Measurements from ENCODE around the gene MEGF11. TPM values are rescaled to one million over a fixed set of nuclear protein-coding genes. Genes with fewer than 3 reads are reported as not detected.

The MEGF11 gene
- total RNA-seq, 1 experiment from 2014 or later = not detected

DNA sequence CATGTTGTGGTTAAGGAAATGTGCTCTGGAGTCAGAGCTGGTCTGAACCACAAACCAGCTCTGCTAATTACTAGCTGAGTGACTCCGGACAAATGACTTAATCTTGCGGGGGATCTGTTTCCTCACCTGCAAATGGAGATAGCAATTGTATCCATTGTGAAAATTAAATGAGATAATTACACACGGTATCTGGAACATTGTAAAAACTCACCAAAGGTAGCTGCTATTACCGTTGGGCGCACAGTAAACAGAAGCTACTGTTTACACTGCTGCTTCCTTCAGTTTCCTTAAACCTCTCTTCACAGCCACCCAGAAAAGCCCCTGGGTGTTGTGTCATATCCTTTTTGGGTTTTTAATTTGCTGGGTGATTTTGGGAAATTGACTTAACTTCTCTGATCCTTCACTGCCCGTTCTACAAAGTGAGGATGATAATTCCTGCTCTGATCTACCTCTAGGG lies 107.8 kb downstream of the MEGF11 start:
- H3K36me3 ChIP-seq (ENCODE audit: low read depth, low read length) = no peaks in the 10 kb centered on the region
- DNase-seq = no peak
- no peak overlapping the region for H3K4me2 ChIP-seq (ENCODE audit: low read length)
- H3K9me2 ChIP-seq (replicated peaks; ENCODE audit: low read length) = no peaks in the 10 kb centered on the region
- intact Hi-C loops (cut with micrococcal nuclease) = no loop called here
- no peak overlapping the region for H3K27ac ChIP-seq (ENCODE audit: low read length)
- no peaks in the 10 kb centered on the region for H3F3A ChIP-seq (ENCODE audit: low read length, unreplicated experiment)
- H4K20me1 ChIP-seq (ENCODE audit: low read length) = no peaks in the 10 kb centered on the region
- ATAC-seq = no peak
- no peaks in the 10 kb centered on the region for H3K79me2 ChIP-seq (ENCODE audit: low read length)
- H3K4me3 ChIP-seq (ENCODE audit: low read length) = no peak overlapping the region
- no peaks in the 10 kb centered on the region for H3K4me1 ChIP-seq (ENCODE audit: insufficient read depth, low read length)
- BruUV-seq (replicated peaks) = no TSS peak
- POLR2A ChIA-PET (ENCODE audit: unreplicated experiment) = no interaction called here
- no peak overlapping the region for H3K9ac ChIP-seq (ENCODE audit: low read length)
- peaks cover 9% of the 10 kb centered on the region for H3K27me3 ChIP-seq (ENCODE audit: low read length)
- CTCF ChIA-PET = no interaction called here
- no peaks in the 10 kb centered on the region for H3K9me3 ChIP-seq (ENCODE audit: low read length)
- no peak overlapping the region for H2AFZ ChIP-seq (ENCODE audit: low read length)
- TF ChIP-seq, protein P1, sequence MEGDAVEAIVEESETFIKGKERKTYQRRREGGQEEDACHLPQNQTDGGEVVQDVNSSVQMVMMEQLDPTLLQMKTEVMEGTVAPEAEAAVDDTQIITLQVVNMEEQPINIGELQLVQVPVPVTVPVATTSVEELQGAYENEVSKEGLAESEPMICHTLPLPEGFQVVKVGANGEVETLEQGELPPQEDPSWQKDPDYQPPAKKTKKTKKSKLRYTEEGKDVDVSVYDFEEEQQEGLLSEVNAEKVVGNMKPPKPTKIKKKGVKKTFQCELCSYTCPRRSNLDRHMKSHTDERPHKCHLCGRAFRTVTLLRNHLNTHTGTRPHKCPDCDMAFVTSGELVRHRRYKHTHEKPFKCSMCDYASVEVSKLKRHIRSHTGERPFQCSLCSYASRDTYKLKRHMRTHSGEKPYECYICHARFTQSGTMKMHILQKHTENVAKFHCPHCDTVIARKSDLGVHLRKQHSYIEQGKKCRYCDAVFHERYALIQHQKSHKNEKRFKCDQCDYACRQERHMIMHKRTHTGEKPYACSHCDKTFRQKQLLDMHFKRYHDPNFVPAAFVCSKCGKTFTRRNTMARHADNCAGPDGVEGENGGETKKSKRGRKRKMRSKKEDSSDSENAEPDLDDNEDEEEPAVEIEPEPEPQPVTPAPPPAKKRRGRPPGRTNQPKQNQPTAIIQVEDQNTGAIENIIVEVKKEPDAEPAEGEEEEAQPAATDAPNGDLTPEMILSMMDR (conservative IDR thresholded peaks at IDR 0.05; ENCODE audit: low read depth, low read length) = no peak

DNA sequence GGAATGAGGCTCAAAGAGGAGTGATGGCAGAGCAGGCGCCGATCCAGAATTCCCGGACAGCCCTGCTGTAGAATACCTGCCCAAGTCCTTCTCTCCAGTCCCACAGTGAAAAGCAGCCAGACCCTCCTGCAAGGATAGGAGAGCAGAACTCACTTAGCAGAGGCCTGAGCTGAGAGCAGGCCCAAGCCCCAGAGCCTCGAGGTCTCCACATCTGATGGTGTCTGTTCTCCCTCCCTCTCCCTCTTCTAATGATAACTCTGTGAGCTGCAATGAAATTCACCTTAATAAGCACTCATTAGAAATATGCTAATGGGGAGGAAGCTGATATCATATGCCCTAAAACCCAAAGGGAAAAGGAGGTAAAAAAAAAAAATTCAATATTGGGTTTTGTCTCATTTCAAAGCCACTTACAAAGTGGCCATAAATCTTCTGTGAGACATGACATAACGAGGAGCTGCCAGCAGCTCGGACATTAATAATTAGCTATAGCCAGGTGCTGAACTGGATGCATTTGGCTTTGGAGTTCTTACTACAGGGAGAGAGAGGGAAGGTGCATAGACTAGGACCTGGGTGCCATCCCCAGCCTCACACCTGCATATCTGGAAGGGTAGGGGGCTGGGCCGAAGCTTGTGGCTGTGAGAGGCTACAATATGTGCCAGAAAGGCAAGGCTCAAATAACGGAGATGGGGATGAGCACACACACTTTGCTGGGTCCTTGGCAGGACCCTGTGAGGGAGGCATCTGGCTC lies 108.4 kb downstream of the MEGF11 start:
- CTCF ChIA-PET = no interaction called here
- no TSS peak for BruUV-seq (replicated peaks)
- H3K27ac ChIP-seq (ENCODE audit: low read length) = no peak overlapping the region

DNA sequence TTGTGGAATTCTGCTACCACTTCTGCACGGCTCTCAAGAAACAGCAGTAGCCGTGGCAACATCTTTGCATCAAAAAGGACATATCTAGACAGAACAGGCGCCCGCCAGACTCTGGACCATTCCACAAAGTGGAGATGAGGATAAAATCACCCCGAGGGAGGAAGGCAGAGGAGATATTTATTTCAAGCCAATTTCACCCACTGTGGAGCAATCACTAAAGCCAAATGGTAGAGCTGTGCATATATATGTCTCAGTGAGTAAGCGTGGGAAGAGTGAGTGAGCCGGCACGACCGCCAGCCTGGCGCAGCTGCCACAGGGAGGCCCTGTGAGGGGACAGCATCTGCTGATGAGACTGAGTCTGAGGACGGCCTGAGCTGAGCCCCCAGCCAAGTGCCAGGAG lies 111.3 kb downstream of the MEGF11 start:
- no peak overlapping the region for H2AFZ ChIP-seq (ENCODE audit: low read length)
- H3K4me1 ChIP-seq (ENCODE audit: insufficient read depth, low read length) = no peaks in the 10 kb centered on the region
- H4K20me1 ChIP-seq (ENCODE audit: low read length) = no peaks in the 10 kb centered on the region
- no peak overlapping the region for H3K4me3 ChIP-seq (ENCODE audit: low read length)
- H3K79me2 ChIP-seq (ENCODE audit: low read length) = no peaks in the 10 kb centered on the region
- TF ChIP-seq, protein P1 (conservative IDR thresholded peaks at IDR 0.05; ENCODE audit: low read depth, low read length) = no peak
- TF ChIP-seq EZH2phosphoT487 (IDR thresholded peaks at IDR 0.05; ENCODE audit: borderline replicate concordance, low read length) (no peak), EZH2 (IDR thresholded peaks at IDR 0.05; ENCODE audit: low read length, unreplicated experiment) (no peak)
- DNase-seq (no peak), ATAC-seq (no peak)
- H3K9me2 ChIP-seq (replicated peaks; ENCODE audit: low read length) = no peaks in the 10 kb centered on the region
- CTCF ChIA-PET = no interaction called here
- intact Hi-C loops (cut with micrococcal nuclease) = no loop called here
- no peak overlapping the region for H3K9ac ChIP-seq (ENCODE audit: low read length)
- no peaks in the 10 kb centered on the region for H3K9me3 ChIP-seq (ENCODE audit: low read length)
- no peak overlapping the region for H3K4me2 ChIP-seq (ENCODE audit: low read length)
- H3F3A ChIP-seq (ENCODE audit: low read length, unreplicated experiment) = no peaks in the 10 kb centered on the region
- H3K36me3 ChIP-seq (ENCODE audit: low read depth, low read length) = no peaks in the 10 kb centered on the region
- no TSS peak for BruUV-seq (replicated peaks)
- H3K27ac ChIP-seq (ENCODE audit: low read length) = no peak overlapping the region
- peaks cover 20% of the 10 kb centered on the region for H3K27me3 ChIP-seq (ENCODE audit: low read length)
- POLR2A ChIA-PET (ENCODE audit: unreplicated experiment) = no interaction called here

More for the DNA sequence above, 108.4 kb downstream of the MEGF11 start:
- H3K9me3 ChIP-seq (ENCODE audit: low read length) = no peaks in the 10 kb centered on the region
- H3K4me3 ChIP-seq (ENCODE audit: low read length) = no peak overlapping the region
- H3K9me2 ChIP-seq (replicated peaks; ENCODE audit: low read length) = no peaks in the 10 kb centered on the region
- no peaks in the 10 kb centered on the region for H3F3A ChIP-seq (ENCODE audit: low read length, unreplicated experiment)
- H3K4me2 ChIP-seq (ENCODE audit: low read length) = no peak overlapping the region
- peaks cover 9% of the 10 kb centered on the region for H3K27me3 ChIP-seq (ENCODE audit: low read length)
- intact Hi-C loops (cut with micrococcal nuclease) = no loop called here
- TF ChIP-seq EZH2phosphoT487 (IDR thresholded peaks at IDR 0.05; ENCODE audit: borderline replicate concordance, low read length) = no peak
- TF ChIP-seq, protein P1 (conservative IDR thresholded peaks at IDR 0.05; ENCODE audit: low read depth, low read length) = no peak
- TF ChIP-seq EZH2 (IDR thresholded peaks at IDR 0.05; ENCODE audit: low read length, unreplicated experiment) = no peak
- H3K36me3 ChIP-seq (ENCODE audit: low read depth, low read length) = no peaks in the 10 kb centered on the region
- DNase-seq = no peak
- ATAC-seq = no peak
- H3K9ac ChIP-seq (ENCODE audit: low read length) = no peak overlapping the region
- H3K4me1 ChIP-seq (ENCODE audit: insufficient read depth, low read length) = no peaks in the 10 kb centered on the region
- H2AFZ ChIP-seq (ENCODE audit: low read length) = no peak overlapping the region
- H3K79me2 ChIP-seq (ENCODE audit: low read length) = no peaks in the 10 kb centered on the region
- POLR2A ChIA-PET (ENCODE audit: unreplicated experiment) = no interaction called here
- no peaks in the 10 kb centered on the region for H4K20me1 ChIP-seq (ENCODE audit: low read length)
